ENCODE measurements around the gene DNAJB5. TPM values are rescaled to one million over a fixed set of nuclear protein-coding genes. Genes with fewer than 3 reads are reported as not detected.
"Not testable (repeated sequence)": the region's sequence is repeated elsewhere in the genome, so short reads cannot be mapped to it uniquely, and the experiment has no call there.

DNAJB5 gene
- 16.1 and 18.1 TPM in 2 replicates for total RNA-seq

DNA sequence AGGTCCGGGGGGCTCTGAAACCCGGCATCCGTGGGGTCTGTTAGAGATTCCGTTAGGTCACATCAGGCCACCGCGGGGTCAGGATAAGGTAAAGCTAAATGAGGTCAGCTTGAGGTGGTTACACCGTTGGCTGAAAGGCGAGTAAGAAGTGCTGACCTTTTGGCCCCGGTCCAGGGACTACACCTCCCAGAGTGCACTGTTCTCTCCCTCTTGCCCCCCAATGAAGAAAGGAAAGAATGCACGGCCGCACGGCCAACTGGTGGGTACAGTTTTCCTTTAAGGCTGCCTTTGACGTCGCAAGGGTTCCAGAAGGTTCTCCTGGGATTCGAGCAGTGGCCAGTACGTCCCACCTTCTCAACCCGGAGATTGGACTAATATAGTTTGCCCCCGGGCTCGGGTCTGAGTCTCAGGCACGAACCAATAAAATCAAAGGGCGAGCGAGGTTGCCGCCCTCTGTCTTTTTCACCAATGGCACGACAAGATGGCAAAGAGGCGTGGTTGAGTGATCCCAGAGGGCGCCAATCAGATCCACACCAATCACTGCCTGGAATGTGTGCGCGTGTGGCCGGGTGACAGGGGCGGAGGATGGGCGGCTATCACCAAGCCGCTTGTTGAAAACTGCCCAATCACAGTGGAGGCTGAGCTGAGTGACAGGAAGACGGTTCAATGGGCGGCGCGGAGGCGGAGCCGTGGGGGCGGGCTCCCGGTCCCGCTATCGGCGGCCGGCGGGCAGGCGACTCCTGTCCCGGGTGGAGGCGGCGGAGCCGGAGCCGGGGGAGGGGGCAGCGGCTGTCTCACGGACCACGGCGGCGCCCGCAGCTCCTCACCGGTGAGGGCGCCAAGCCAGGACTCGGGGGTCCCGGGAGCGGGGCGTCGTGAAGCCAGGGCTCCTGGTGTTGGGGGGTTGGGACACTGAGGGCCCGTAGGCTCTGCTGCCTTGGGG lies at the start of gene DNAJB5:
Gene DNAJB5, plus strand, starts transcription at position 743 of the 943 bp plus-strand sequence. CDS start 886 bp downstream, outside the sequence.
- peak within 1 kb of the TSS; percentile 89 for H3K4me3 ChIP-seq (ENCODE audit: low read depth, low read length)
- DNase-seq (ENCODE audit: low read depth), result peak; percentile 100
- TF ChIP-seq CTCF (IDR thresholded peaks at IDR 0.05; ENCODE audit: insufficient read depth, low read depth, low read length), result no peak

DNA sequence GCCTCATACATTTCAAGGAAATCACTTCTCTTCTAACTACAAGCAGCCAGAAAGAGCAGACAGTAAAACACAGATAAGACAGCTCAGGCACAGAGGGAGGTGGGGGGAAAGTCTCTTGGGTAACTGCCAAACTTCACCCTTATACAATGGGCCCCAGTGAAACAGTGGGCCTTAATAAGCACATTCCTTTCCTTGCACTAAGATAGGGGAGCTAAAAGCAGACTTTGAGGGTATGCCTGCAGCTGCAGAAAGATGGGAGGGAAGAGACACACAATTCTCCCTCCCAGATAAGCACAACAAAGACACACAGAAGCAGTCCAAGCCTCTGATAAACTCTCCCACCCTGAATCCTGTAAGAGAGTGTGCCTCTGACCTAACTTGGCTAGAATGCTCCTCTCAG lies 49.6 kb upstream of the DNAJB5 start:
- not testable (repeated sequence) for H3K4me3 ChIP-seq (ENCODE audit: low read depth, low read length)

DNA sequence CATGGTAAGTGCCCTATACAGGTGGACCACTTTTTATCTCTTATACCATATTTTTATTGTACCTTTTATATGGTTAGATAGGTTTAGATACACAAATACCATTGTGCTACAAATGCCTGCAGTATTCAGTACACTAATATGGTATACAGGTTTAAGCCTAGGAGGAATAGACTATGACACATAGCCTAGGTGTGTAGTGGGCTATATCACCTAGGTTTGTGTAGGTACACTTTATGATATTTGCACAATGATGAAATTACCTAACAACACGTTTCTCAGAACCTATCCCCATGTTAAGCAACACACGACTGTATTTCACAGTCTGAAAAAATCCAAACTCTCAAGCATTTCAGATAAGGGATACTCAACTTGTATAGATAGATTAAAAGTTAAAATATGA lies 41.1 kb upstream of the DNAJB5 start:
- no peak overlapping the region for H3K4me3 ChIP-seq (ENCODE audit: low read depth, low read length)
- no peak for TF ChIP-seq CTCF (IDR thresholded peaks at IDR 0.05; ENCODE audit: insufficient read depth, low read depth, low read length)

More for the DNA sequence above, 49.6 kb upstream of the DNAJB5 start:
- DNase-seq (ENCODE audit: low read depth), result not testable (repeated sequence)

DNA sequence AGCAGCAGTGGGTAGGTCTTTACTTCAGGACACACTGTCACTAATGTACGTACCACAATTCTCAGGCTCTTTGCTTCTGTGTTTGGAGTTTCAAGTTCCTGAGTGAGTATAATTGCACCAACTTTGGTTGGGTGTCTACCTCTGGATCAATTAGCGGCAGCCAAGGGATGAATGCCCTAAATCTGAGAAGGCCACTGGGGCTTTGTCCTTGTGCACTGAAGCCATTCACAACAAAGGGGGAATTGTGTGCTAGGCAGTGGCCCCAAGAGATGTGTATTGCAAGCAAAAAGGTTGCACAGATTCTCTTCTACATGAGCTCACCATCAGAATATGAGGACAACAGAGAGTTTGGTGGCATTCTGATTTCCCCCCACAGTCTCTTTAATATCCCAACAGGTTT lies 35.3 kb upstream of the DNAJB5 start:
- TF ChIP-seq CTCF (IDR thresholded peaks at IDR 0.05; ENCODE audit: insufficient read depth, low read depth, low read length), result no peak
- DNase-seq (ENCODE audit: low read depth), result no peak
- H3K4me3 ChIP-seq (ENCODE audit: low read depth, low read length), result no peak overlapping the region

More for the DNA sequence above, 41.1 kb upstream of the DNAJB5 start:
- DNase-seq (ENCODE audit: low read depth), result no peak

DNA sequence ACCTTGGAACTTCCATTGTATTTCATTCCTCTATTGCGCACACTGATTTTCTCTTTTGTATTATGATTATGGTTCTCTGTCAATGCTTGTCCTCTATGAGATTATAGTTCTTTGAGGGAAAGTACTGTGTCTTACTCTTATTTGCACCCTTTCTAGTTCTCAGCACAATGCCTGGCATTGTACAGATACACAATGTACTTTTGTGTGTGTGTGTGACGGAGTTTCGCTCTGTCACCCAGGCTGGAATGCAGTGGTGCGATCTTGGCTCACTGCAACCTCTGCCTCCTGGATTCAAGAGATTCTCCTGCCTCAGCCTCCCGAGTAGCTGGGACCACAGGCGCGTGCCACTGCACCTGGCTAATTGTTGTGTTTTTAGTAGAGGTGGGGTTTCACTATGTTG lies 33.5 kb upstream of the DNAJB5 start:
- DNase-seq (ENCODE audit: low read depth); H3K4me3 ChIP-seq (ENCODE audit: low read depth, low read length): not testable (repeated sequence)

GRCh38 chr9:34956648-34957047 lies 32.9 kb upstream of the DNAJB5 start:
- TF ChIP-seq CTCF (IDR thresholded peaks at IDR 0.05; ENCODE audit: insufficient read depth, low read depth, low read length), result no peak
- H3K4me3 ChIP-seq (ENCODE audit: low read depth, low read length), result no peak overlapping the region
- no peak for DNase-seq (ENCODE audit: low read depth)

DNA sequence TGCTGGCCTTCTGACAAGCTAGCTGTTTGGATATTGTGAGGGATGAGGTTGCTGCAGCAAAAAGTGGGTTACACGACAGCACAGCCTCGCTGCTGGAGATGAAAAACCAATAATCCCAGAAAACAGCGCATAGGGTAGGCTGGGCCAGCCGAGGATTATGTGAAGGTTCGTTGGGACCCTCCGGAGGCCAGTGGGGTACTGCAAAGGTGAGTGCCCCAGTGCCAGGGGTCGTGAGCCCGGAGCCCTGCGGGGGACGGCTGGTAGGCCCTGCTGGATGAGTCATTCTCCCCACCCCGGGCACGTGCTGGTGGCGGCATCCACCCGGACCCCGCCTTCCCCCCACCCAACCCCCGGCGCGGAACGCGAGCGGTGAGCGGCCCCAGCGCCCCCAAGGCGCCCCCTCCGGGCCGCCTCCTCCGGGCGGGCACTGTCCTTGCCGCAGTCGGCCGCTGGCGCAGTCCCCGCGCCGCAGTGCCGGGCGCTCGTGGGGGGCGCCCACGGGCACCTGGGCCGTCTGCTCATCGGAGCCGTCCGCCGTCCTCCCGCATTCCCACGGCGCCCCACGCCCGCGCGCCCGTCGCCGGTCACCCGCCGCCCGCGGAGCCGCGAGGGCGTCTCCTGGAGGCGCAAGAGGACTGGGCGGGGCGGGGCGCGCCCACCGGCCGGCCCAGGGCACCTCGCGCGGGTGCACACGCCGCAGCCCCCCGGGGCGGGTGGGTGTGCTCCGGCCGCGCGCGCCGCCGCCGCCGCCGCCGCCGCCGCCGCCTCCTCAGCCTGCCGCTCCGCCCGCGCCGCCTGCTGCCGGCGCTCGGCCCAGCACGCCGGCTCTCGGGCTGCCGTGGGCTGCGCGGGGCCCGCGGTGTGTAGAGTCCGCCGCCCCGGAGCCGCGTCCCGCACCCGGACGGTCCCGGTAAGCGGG lies 31.8 kb upstream of the DNAJB5 start, which contains the start of gene PHF24:
Gene PHF24, plus strand, starts transcription at position 794 of the 919 bp plus-strand sequence. CDS start 13,014 bp downstream, outside the sequence.
- no peak for DNase-seq (ENCODE audit: low read depth)
- peak within 1 kb of the TSS; percentile 23 for H3K4me3 ChIP-seq (ENCODE audit: low read depth, low read length)
- no peak for TF ChIP-seq CTCF (IDR thresholded peaks at IDR 0.05; ENCODE audit: insufficient read depth, low read depth, low read length)

Data from fibroblast of villous mesenchyme (primary cell).